GM23248 (cell line): ENCODE data around the gene EPN3. TPM values are rescaled to one million over a fixed set of nuclear protein-coding genes. Genes with fewer than 3 reads are reported as not detected.

Source experiments
- DNase-seq: peaks from one replicate; pipeline ENCODE4 v3.0.0-alpha.2; 2015
- H2AFZ ChIP-seq: fragments of 200-600 bp; sonication (generic); 2 replicates; pipeline ENCODE4 v1.6.1; 2016; ENCODE audit warnings: antibody characterized with exemption
- H3F3A ChIP-seq: fragments of 200-600 bp; sonication (generic); 2 replicates; pipeline ENCODE4 v1.6.1; 2016; ENCODE audit warnings: mild to moderate bottlenecking, antibody characterized with exemption, mixed run types; ENCODE audit not compliant: insufficient read depth
- H3K27ac ChIP-seq: fragments of 200-600 bp; sonication (generic); 2 replicates; pipeline ENCODE4 v1.5.1; 2016; ENCODE audit warnings: mild to moderate bottlenecking
- H3K27me3 ChIP-seq: fragments of 200-600 bp; sonication (generic); replicated peaks from 2 replicates; pipeline ENCODE4 v1.6.1; 2016; ENCODE audit warnings: mild to moderate bottlenecking; ENCODE audit not compliant: insufficient read depth
- H3K36me3 ChIP-seq: fragments of 200-600 bp; sonication (generic); 2 replicates; pipeline ENCODE4 v1.6.1; 2016; ENCODE audit warnings: low read depth, mild to moderate bottlenecking
- H3K4me1 ChIP-seq: fragments of 200-600 bp; sonication (generic); 2 replicates; pipeline ENCODE4 v1.6.1; 2016; ENCODE audit warnings: mild to moderate bottlenecking; ENCODE audit not compliant: insufficient read depth
- H3K4me2 ChIP-seq: fragments of 200-600 bp; sonication (generic); one replicate; pipeline ENCODE4 v1.6.1; 2016; ENCODE audit warnings: mild to moderate bottlenecking; ENCODE audit not compliant: unreplicated experiment
- H3K4me3 ChIP-seq: fragments of 200-600 bp; sonication (generic); 2 replicates; pipeline ENCODE4 v1.5.1; 2016; ENCODE audit warnings: mild to moderate bottlenecking
- H3K79me2 ChIP-seq: fragments of 200-600 bp; sonication (generic); 2 replicates; pipeline ENCODE4 v1.6.1; 2016; ENCODE audit warnings: mild to moderate bottlenecking; ENCODE audit not compliant: insufficient read depth
- H3K9ac ChIP-seq: fragments of 200-600 bp; sonication (generic); 2 replicates; pipeline ENCODE4 v1.6.1; 2016; ENCODE audit warnings: mild to moderate bottlenecking
- H3K9me2 ChIP-seq: fragments of 200-600 bp; sonication (generic); 2 replicates; pipeline ENCODE4 v1.6.1; 2016; ENCODE audit warnings: mixed run types, mild to moderate bottlenecking, moderate library complexity; ENCODE audit not compliant: insufficient read depth
- H3K9me3 ChIP-seq: fragments of 200-600 bp; sonication (generic); one replicate; pipeline ENCODE4 v1.6.1; 2017; ENCODE audit warnings: low read depth
- H4K20me1 ChIP-seq: fragments of 200-600 bp; sonication (generic); 2 replicates; pipeline ENCODE4 v1.6.0; 2016; ENCODE audit not compliant: insufficient read depth
- EZH2 ChIP-seq: fragments of 200-600 bp; sonication (generic); IDR thresholded peaks from 2 replicates; pipeline ENCODE4 v1.6.1; 2018; ENCODE audit warnings: antibody characterized with exemption, mild to moderate bottlenecking; ENCODE audit not compliant: insufficient read depth, poor library complexity, severe bottlenecking
- EZH2phosphoT487 ChIP-seq: fragments of 200-600 bp; sonication (generic); IDR thresholded peaks from 2 replicates; pipeline ENCODE4 v1.6.1; 2018; ENCODE audit warnings: antibody characterized with exemption, moderate library complexity, mild to moderate bottlenecking, low read depth; ENCODE audit not compliant: insufficient read depth
- WGBS, 2 experiments: methylation state at CpG; one replicate each; pipeline ENCODE4 v1.1.6; 2015 to 2017; ENCODE audit warnings: low lambda C conversion rate in 2 of 2, low coverage in 1 of 2; ENCODE audit errors: missing lambda C conversion rate in 2 of 2; 5-methylcytosine and 5-hydroxymethylcytosine counted together
- in situ Hi-C: fragments of 300-500 bp; cut with MboI; formaldehyde crosslinking; loops from 2 replicates; pipeline ENCODE4 v1.15.0; 2020
- polyA plus RNA-seq: library from polyadenylated mRNA; unstranded; fragments of >200 nt; fragmentation: Nextera tagmentation; extraction: Ambion mirVana; gene quantifications from 2 replicates; pipeline ENCODE4 v1.2.1, GENCODE V29; 2016
- total RNA-seq: library from RNA; depleted of rRNA; stranded (reverse); fragments of >200 nt; shearing (Covaris generic); gene quantifications from 2 replicates; pipeline ENCODE4 v1.2.3, GENCODE V29; 2014

EPN3 gene
- total and polyA plus RNA-seq, 2 experiments from 2014 or later: not detected

DNA sequence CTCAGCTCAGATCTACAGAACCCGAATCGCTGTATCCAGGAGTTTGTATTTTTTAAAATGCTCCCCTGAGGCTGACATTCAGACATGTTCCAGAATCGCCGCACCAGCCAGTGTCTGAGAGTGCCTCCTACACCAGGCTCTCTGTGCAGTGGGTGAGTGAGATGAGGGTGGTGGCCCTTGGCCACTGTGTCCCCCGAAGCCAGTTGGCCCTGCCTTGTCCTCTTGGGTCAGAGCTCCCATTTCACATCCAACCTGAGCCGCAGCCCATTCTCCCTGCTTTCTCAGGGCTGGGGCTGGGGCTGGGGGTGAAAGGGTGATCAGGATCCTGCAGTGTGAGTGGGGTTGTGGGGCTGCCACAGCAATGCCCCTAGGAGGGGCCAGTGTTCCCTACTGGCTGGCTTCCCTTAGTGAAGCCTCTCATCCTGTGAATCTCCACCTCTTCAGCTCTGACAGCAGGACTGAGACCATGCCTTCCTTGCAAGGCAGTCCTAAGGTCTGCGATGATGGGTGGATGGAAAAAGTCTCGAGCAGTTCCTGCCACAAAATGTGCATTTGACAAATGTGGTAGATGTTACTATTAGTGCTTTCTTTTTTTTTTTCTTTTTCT, 37.2 kb upstream of the EPN3 start:
- in situ Hi-C loops: loop anchor here (25.0 kb wide), 1 partner anchor 92 kb away; no protein-coding TSS in a partner anchor

DNA sequence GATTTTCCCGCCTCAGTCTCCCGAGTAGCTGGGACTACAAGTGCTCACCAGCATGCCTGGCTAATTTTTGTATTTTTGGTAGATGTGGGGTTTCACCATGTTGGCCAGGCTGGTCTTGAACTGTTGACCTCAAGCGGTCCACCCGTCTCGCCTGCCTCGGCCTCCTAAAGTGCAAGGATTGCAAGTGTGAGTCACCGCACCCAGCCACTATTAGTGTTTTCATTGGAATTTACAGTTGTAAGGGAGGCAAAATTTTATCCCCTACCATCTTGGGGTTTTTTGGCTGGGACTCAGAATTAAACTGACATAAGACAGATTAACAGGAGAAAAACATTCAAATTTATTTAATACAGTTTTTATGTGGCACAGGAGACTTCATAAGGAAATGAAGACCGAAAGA, 36.6 kb upstream of the EPN3 start:
- 64 to 71% methylated on average over 8 of the region's 8 CpGs for WGBS, 2 experiments
- in situ Hi-C loops: loop anchor here (25.0 kb wide), 1 partner anchor 91 kb away; no protein-coding TSS in a partner anchor
- DNase-seq: peak; percentile 54
- no peaks in the 10 kb centered on the region for H3K79me2 ChIP-seq
- no peak overlapping the region for H3K27ac ChIP-seq
- TF ChIP-seq EZH2 (no peak), EZH2phosphoT487 (no peak)
- no peaks in the 10 kb centered on the region for H4K20me1 ChIP-seq
- no peak overlapping the region for H2AFZ ChIP-seq
- no peak overlapping the region for H3K9ac ChIP-seq
- no peaks in the 10 kb centered on the region for H3K9me3 ChIP-seq
- no peak overlapping the region for H3K4me2 ChIP-seq
- peaks cover 8% of the 10 kb centered on the region; the same call in 1 of the 2 replicates for H3K4me1 ChIP-seq
- no peaks in the 10 kb centered on the region for H3F3A ChIP-seq
- H3K9me2 ChIP-seq: no peaks in the 10 kb centered on the region
- H3K36me3 ChIP-seq: no peaks in the 10 kb centered on the region
- H3K27me3 ChIP-seq: no peaks in the 10 kb centered on the region
- no peak overlapping the region for H3K4me3 ChIP-seq

More for the DNA sequence above, 37.2 kb upstream of the EPN3 start:
- no peaks in the 10 kb centered on the region for H3F3A ChIP-seq
- no peaks in the 10 kb centered on the region for H4K20me1 ChIP-seq
- no peaks in the 10 kb centered on the region for H3K79me2 ChIP-seq
- H3K9me3 ChIP-seq: no peaks in the 10 kb centered on the region
- H2AFZ ChIP-seq: no peak overlapping the region
- H3K9ac ChIP-seq: no peak overlapping the region
- H3K4me3 ChIP-seq: no peak overlapping the region
- no peaks in the 10 kb centered on the region for H3K9me2 ChIP-seq
- no peak for DNase-seq
- H3K4me2 ChIP-seq: no peak overlapping the region
- H3K4me1 ChIP-seq: peaks cover 8% of the 10 kb centered on the region; the same call in 1 of the 2 replicates
- no peak overlapping the region for H3K27ac ChIP-seq
- 87 to 89% methylated on average over 8 of the region's 8 CpGs for WGBS, 2 experiments
- TF ChIP-seq EZH2 (no peak), EZH2phosphoT487 (no peak)
- no peaks in the 10 kb centered on the region for H3K36me3 ChIP-seq
- no peaks in the 10 kb centered on the region for H3K27me3 ChIP-seq

DNA sequence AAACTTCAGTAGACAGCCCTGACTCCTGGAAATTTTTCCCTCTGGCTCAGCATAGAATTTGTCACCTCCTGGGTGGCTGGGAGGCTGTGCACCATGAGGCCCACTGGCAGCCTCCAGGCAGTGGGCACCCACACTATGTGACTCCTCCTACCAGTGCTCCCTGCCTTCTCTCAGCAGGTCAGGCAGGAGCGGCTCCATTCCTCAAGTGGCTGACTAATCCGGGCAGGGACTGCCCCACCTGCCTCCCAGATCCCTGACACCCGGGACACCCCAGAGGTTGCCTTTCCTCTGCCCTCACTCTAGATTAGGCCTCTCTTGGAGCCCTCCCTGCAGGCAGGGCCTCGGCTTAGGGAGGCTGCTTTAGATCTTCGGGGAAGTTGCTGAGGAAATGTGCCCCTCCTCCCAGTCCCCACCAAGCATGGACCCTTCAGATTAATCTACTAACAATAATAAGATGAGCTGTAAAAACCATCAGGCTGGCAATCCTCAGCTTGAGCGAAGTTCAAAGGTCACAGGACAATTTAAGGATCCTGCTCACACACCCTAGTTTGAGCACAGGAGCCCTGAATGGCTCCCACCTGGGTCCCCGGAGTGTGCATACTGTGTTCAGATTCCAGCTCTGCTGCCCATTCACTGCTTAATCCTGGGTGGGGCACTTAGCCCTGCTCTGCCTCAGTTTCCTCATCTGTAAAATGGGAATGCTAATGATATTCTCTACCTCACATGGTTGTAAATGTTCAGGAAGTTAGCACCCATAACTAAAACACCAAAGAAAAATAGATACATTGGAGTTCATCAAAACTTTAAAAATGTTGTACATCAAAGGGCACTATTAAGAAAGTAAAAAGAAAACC, 34.3 kb upstream of the EPN3 start:
- no peaks in the 10 kb centered on the region for H4K20me1 ChIP-seq
- no peak overlapping the region for H3K9ac ChIP-seq
- H3K4me1 ChIP-seq: peaks cover 5% of the 10 kb centered on the region; the same call in 1 of the 2 replicates
- no peaks in the 10 kb centered on the region for H3K79me2 ChIP-seq
- H3K4me2 ChIP-seq: no peak overlapping the region
- no peak overlapping the region for H3K27ac ChIP-seq
- DNase-seq: no peak
- H3K9me3 ChIP-seq: no peaks in the 10 kb centered on the region
- no peak overlapping the region for H3K4me3 ChIP-seq
- WGBS, 2 experiments: 85% methylated on average over 7 of the region's 7 CpGs
- in situ Hi-C loops: loop anchor here (25.0 kb wide), 1 partner anchor 89 kb away; no protein-coding TSS in a partner anchor
- no peaks in the 10 kb centered on the region for H3K36me3 ChIP-seq
- no peak overlapping the region for H2AFZ ChIP-seq
- no peaks in the 10 kb centered on the region for H3F3A ChIP-seq
- H3K27me3 ChIP-seq: no peaks in the 10 kb centered on the region
- TF ChIP-seq EZH2phosphoT487: no peak
- TF ChIP-seq EZH2: no peak
- no peaks in the 10 kb centered on the region for H3K9me2 ChIP-seq

DNA sequence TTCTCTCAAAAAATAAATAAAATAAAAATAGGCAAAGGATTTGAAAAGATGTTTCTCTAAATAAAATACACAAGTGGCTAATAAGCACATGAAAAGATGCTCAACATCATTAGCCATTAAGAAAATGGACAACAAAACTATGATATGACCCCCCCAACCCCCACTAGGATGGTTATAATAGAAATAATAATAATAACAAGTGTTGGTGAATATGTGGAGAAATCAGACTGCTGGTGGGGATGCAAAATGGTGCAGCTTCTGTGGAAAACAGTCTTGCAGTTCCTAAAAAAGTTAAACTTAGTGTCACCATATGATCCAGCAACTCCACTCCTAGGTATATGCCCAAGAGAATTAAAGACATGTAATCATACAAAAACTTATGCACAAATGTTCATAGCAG, 33.3 kb upstream of the EPN3 start:
- in situ Hi-C loops: loop anchor here (25.0 kb wide), 1 partner anchor 88 kb away; no protein-coding TSS in a partner anchor
- no peaks in the 10 kb centered on the region for H3K36me3 ChIP-seq
- TF ChIP-seq EZH2: no peak
- TF ChIP-seq EZH2phosphoT487: no peak

More for the DNA sequence above, 33.3 kb upstream of the EPN3 start:
- no peak overlapping the region for H2AFZ ChIP-seq
- peaks cover 5% of the 10 kb centered on the region; the same call in 1 of the 2 replicates for H3K4me1 ChIP-seq
- H3F3A ChIP-seq: no peaks in the 10 kb centered on the region
- H3K9ac ChIP-seq: no peak overlapping the region
- no peak overlapping the region for H3K4me2 ChIP-seq
- no peak for DNase-seq
- H3K9me2 ChIP-seq: no peaks in the 10 kb centered on the region
- no peaks in the 10 kb centered on the region for H3K9me3 ChIP-seq
- H4K20me1 ChIP-seq: no peaks in the 10 kb centered on the region
- no peak overlapping the region for H3K27ac ChIP-seq
- no peaks in the 10 kb centered on the region for H3K79me2 ChIP-seq
- no peaks in the 10 kb centered on the region for H3K27me3 ChIP-seq
- no peak overlapping the region for H3K4me3 ChIP-seq
